ENCODE measurements around the gene TMEM201. TPM values are rescaled to one million over a fixed set of nuclear protein-coding genes. Genes with fewer than 3 reads are reported as not detected.

Gene TMEM201
- total and polyA plus RNA-seq, 2 of the 4 experiments (the other 2 are of a cell fraction) = 1.3 to 8.7 TPM

- peaks cover 24% of the 10 kb centered on the region for H3K27me3 ChIP-seq (ENCODE audit: control insufficient read depth, insufficient read depth, low read length)
- H2AK9ac ChIP-seq (replicated peaks; ENCODE audit: low read depth, low read length, poor library complexity) = no peak overlapping the region
- H3K9me3 ChIP-seq (ENCODE audit: control insufficient read depth, insufficient read depth, low read length) = peaks cover 8% of the 10 kb centered on the region; the same call in 1 of the 2 replicates
- H4K8ac ChIP-seq (ENCODE audit: low read depth in 2 of 2, low read length in 2 of 2) = no peak overlapping the region
- H3K9me1 ChIP-seq (ENCODE audit: insufficient read depth, low read length) = no peaks in the 10 kb centered on the region
- no peak overlapping the region for H3K18ac ChIP-seq (ENCODE audit: low read depth, low read length)
- H3K4me3 ChIP-seq (ENCODE audit: insufficient read depth, low read depth, low read length) = no peak overlapping the region
- no peak overlapping the region for H2AFZ ChIP-seq (replicated peaks; ENCODE audit: low read length, poor library complexity)
- H2BK5ac ChIP-seq (ENCODE audit: low read depth, low read length, poor library complexity, severe bottlenecking) = no peak overlapping the region
- no peak overlapping the region for H3K56ac ChIP-seq (ENCODE audit: extremely low read depth, insufficient read depth, low read length)
- H3K4ac ChIP-seq (ENCODE audit: low read depth, low read length) = no peak overlapping the region
- ChIA-PET CTCF (no interaction called here), POLR2A (ENCODE audit: unreplicated experiment) (no interaction called here)
- TF ChIP-seq SMC3 (IDR thresholded peaks at IDR 0.05; ENCODE audit: low read depth, low read length) (no peak), NFE2L2 (IDR thresholded peaks at IDR 0.05; ENCODE audit: low read depth, low read length) (no peak), MAZ (IDR thresholded peaks at IDR 0.05; ENCODE audit: borderline replicate concordance, low read depth, low read length) (no peak), MAFK (IDR thresholded peaks at IDR 0.05; ENCODE audit: low read depth, low read length) (no peak), CTCF (conservative IDR thresholded peaks at IDR 0.05; ENCODE audit: low read depth, low read length) (no peak), CHD1 (IDR thresholded peaks at IDR 0.05; ENCODE audit: low read depth, low read length) (no peak), FOS (IDR thresholded peaks at IDR 0.05; ENCODE audit: low read depth, low read length) (no peak), POLR2A (IDR thresholded peaks at IDR 0.05; ENCODE audit: low read depth, low read length) (no peak), CEBPB (IDR thresholded peaks at IDR 0.05; ENCODE audit: low read depth, low read length) (no peak), RAD21 (IDR thresholded peaks at IDR 0.05; ENCODE audit: low read length) (no peak), RCOR1 (IDR thresholded peaks at IDR 0.05; ENCODE audit: insufficient replicate concordance, low read length) (no peak), MXI1 (IDR thresholded peaks at IDR 0.05; ENCODE audit: borderline replicate concordance, low read depth, low read length) (no peak), ELK1 (IDR thresholded peaks at IDR 0.05; ENCODE audit: borderline replicate concordance, low read depth, low read length) (no peak), USF2 (IDR thresholded peaks at IDR 0.05; ENCODE audit: low read depth, low read length) (no peak), BHLHE40 (IDR thresholded peaks at IDR 0.05; ENCODE audit: low read depth, low read length) (no peak), RFX5 (IDR thresholded peaks at IDR 0.05; ENCODE audit: low read depth, low read length) (no peak)
- no peak overlapping the region for H4K91ac ChIP-seq (ENCODE audit: insufficient read depth, low read depth, low read length)
- no TSS peak for BruUV-seq (replicated peaks)
- H3K14ac ChIP-seq (replicated peaks; ENCODE audit: low read depth, low read length) = no peak overlapping the region
- intact Hi-C loops (cut with micrococcal nuclease) (no loop called here), in situ Hi-C loops (cut with MboI; ENCODE audit: low sequenced_read_pairs) (loop anchor here (5.0 kb wide), 1 partner anchor 233 kb away; no protein-coding TSS in a partner anchor), dilution Hi-C loops (cut with HindIII; ENCODE audit: low sequenced_read_pairs, unreplicated experiment) (no loop called here)
- no peaks in the 10 kb centered on the region for H3K36me3 ChIP-seq (ENCODE audit: control insufficient read depth, insufficient read depth, low read length)
- no peak overlapping the region for H3K23ac ChIP-seq (ENCODE audit: low read depth, low read length)
- no peaks in the 10 kb centered on the region for H3K4me1 ChIP-seq (ENCODE audit: control insufficient read depth, insufficient read depth, low read length)
- no peak overlapping the region for H4K5ac ChIP-seq (ENCODE audit: low read depth, low read length)
- DNase-seq (no peak), ATAC-seq (ENCODE audit: low read depth) (no peak)
- no peak overlapping the region for H2BK15ac ChIP-seq (ENCODE audit: low read depth, low read length)
- no peak overlapping the region for H2BK20ac ChIP-seq (ENCODE audit: low read depth, low read length)
- H3K27ac ChIP-seq (ENCODE audit: insufficient read depth, low read length) = no peak overlapping the region
- no peak overlapping the region for H2AK5ac ChIP-seq (ENCODE audit: low read depth, low read length)
- no peaks in the 10 kb centered on the region for H4K20me1 ChIP-seq (ENCODE audit: insufficient read depth, low read length)
- no peak overlapping the region for H3K9ac ChIP-seq (ENCODE audit: low read depth, low read length)
- H3K79me1 ChIP-seq (ENCODE audit: low read depth in 1 of 2, low read length in 2 of 2) = no peaks in the 10 kb centered on the region
- H2BK120ac ChIP-seq (ENCODE audit: low read depth, low read length) = no peak overlapping the region
- H3K4me2 ChIP-seq (ENCODE audit: low read depth, low read length) = no peak overlapping the region
- no CpG with 5 or more reads among the region's 2 CpGs for WGBS, 2 experiments (ENCODE audit: extremely low coverage in 2 of 2, insufficient read length in 1 of 2)
Observed at GRCh38 chr1:9634582-9634981, 45.9 kb downstream of the TMEM201 start.

All from IMR-90 (cell line).